ENCODE data around the gene SAXO2.
"Not testable (repeated sequence)": the region's sequence is repeated elsewhere in the genome, so short reads cannot be mapped to it uniquely, and the experiment has no call there.

Gene SAXO2

DNA sequence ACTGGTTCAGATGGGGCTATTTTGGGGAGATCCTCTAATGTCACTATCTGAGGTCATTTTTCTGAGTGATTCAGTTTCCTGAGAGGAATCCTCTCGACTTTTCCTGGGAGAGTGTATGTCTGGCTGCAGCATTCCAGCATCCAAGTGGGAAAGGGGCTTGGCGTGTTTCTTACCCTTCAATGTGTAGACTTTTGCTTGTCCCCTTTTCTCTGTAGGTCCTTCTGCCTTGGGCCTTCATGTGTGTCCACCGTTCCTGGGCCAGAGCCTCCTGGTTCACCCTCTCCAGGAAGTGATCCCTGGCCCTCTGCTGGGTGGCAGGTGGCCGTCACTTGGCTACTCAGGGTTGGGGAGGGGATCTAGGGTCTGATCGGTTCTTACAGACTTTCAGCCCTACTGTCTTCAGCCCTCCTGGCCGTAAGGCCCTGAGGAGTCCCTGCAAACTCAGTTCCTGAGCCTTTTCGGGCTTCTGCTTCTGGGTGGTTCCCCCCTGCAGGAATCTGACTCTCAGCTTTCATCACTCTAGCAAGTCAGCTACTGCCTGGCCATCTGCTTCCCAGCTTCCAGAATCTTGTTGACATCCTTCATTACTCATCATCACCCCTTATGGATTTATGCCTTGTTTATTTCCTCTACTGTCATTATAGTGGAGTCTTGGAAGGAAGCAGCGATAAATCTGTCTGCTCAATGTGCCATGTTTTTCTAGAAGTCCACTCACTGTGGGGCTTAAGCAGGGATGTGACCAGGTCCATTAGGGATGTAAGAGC, 50.1 kb downstream of the SAXO2 start:
- TF ChIP-seq, protein P1, sequence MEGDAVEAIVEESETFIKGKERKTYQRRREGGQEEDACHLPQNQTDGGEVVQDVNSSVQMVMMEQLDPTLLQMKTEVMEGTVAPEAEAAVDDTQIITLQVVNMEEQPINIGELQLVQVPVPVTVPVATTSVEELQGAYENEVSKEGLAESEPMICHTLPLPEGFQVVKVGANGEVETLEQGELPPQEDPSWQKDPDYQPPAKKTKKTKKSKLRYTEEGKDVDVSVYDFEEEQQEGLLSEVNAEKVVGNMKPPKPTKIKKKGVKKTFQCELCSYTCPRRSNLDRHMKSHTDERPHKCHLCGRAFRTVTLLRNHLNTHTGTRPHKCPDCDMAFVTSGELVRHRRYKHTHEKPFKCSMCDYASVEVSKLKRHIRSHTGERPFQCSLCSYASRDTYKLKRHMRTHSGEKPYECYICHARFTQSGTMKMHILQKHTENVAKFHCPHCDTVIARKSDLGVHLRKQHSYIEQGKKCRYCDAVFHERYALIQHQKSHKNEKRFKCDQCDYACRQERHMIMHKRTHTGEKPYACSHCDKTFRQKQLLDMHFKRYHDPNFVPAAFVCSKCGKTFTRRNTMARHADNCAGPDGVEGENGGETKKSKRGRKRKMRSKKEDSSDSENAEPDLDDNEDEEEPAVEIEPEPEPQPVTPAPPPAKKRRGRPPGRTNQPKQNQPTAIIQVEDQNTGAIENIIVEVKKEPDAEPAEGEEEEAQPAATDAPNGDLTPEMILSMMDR (IDR thresholded peaks at IDR 0.05; ENCODE audit: extremely low read depth, missing control alignments) = no peak
- no peak for DNase-seq (ENCODE audit: low spot score)

DNA sequence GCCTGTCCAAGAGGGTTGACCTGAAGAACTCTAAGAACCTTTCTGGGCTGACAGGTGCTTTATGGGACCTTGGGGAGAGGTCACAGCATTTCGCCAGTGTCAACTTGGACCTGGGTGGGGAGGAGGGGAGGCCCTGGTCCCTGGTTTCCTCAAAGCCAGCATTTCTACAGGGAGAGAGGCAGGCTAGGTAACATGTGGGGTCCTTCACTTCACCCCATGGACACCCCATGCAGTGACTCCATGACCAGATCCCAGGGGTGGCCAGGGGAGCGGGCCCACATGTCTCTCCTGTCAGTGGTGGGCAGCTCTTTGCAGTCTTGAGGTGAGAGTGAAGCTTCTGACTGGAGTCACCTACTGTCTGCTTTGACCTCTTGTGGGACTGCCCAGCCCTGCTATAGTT, 50.8 kb downstream of the SAXO2 start:
- no peak for DNase-seq (ENCODE audit: low spot score)
- TF ChIP-seq, protein P1 (IDR thresholded peaks at IDR 0.05; ENCODE audit: extremely low read depth, missing control alignments) = no peak

GRCh38 chr15:82313951-82314768, 51.5 kb downstream of the SAXO2 start:
- DNase-seq (ENCODE audit: low spot score) = not testable (repeated sequence)

DNA sequence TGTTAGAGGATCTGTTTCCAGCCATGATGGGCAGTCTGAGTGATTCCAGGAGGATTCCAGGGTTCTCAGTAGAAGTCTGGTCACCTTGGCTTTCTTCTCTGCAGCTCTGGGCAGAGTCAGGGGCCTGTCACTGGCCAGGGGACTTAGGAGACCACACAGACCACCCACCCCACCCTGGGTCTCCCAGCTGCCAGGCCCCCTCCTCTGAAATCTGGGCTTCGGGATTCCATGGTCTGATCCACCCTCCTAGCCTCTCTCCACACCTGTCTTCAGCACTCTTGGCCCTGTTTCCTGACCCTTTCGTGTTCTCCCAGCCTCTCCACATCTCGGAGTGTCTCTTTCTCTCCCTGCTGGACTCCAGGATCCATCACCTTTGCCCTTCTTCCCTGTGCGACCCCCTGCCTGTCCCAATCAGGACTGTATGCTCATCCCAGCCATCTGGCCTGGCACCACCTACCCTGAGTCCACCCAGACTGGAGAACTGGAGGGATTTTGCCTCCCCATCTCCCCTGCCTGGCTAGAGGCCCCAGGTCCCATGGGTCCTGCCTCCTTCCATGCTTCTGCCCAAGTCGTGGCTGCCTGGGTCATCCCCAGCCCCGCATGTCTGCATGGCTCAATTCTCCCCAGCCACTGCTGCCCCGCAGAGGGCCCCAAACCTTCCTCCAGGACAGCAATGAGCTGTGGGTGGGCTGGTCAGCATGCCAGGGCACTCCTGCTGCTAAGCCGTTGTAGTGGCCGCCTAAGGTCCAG, 52.3 kb downstream of the SAXO2 start:
- TF ChIP-seq, protein P1 (IDR thresholded peaks at IDR 0.05; ENCODE audit: extremely low read depth, missing control alignments) = no peak
- no peak for DNase-seq (ENCODE audit: low spot score)

- TF ChIP-seq, protein P1 (IDR thresholded peaks at IDR 0.05; ENCODE audit: extremely low read depth, missing control alignments) = no peak
- DNase-seq (ENCODE audit: low spot score) = no peak
These were observed 53.1 kb downstream of the SAXO2 start for GRCh38 chr15:82315519-82316246.

- DNase-seq (ENCODE audit: low spot score) = not testable (repeated sequence)
These were observed 53.9 kb downstream of the SAXO2 start for GRCh38 chr15:82316247-82317090.

DNA sequence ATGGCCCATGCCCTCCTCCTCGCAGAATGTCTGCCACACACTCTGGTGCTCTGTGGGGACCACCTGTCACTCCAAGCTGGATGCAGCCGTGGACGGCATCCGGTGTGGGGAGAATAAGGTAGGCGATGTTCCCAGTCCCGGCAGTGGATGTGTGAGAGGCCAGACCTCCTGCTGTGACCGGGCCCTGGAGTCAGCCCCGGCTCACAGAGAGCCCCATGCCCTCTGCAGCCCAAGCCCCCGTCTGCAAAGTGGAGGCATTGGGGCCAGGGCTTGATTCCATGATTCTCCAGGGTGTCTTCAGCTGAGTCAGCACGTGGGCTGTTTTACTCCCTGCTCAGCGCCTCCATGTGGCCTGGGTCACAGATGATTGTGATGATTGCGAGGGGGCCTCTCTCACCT, 54.5 kb downstream of the SAXO2 start:
- no peak for DNase-seq (ENCODE audit: low spot score)
- TF ChIP-seq, protein P1 (IDR thresholded peaks at IDR 0.05; ENCODE audit: extremely low read depth, missing control alignments) = no peak

DNA sequence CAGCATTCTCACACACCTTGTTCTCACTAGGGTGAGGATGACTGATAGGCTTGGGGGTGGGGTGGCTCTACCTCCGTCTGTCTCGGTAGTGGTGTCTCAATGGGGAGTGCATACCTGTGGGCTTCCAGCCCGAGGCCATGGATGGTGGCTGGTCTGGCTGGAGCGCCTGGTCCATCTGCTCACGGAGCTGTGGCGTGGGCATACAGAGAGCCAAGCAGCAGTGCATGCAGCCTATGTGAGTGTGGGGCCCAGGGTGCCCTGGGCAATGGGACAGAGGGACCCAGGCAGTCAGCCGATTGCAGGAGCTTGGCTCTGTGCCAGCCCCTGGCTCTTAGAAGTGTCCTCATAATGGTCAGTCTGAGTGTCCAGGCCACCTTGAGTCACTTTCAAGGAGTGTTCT, 54.9 kb downstream of the SAXO2 start:
- DNase-seq (ENCODE audit: low spot score) = not testable (repeated sequence)

- not testable (repeated sequence) for DNase-seq (ENCODE audit: low spot score)
These were observed 55.7 kb downstream of the SAXO2 start for GRCh38 chr15:82318281-82318680.

DNA sequence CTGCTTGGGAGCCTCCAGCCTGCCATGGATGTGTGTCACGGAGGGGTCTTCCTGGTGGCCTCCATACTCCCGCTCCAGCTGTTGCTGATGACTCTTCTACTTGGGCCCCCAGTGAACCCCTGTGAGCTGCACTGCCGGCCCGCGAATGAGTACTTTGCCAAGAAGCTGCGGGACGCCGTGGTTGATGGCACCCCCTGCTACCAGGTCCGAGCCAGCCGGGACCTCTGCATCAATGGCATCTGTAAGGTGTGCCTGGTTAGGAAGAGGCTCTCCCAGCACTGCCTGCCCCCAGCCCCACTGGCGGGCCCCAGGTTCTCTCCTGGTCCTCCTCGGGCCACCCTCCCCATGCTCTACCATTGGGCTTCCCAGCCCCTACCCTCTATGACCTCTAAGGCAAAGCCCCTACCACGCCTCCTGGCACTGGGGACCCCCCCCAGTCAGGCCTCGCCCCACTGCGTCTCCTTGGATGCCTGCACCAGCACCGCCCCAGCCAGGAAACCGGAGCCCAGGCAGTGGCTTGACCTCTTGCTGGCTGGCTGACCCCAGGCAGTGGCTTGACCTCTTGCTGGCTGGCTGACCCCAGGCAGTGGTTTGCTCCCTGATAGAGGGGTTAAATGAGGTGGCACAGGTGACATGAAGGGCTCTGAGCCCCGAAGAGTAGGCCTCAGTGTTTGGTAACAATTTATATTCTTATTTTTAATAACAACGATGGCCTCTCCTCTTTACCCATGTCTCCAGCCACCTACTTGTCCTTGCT, 57.1 kb downstream of the SAXO2 start:
- not testable (repeated sequence) for DNase-seq (ENCODE audit: low spot score)

DNA sequence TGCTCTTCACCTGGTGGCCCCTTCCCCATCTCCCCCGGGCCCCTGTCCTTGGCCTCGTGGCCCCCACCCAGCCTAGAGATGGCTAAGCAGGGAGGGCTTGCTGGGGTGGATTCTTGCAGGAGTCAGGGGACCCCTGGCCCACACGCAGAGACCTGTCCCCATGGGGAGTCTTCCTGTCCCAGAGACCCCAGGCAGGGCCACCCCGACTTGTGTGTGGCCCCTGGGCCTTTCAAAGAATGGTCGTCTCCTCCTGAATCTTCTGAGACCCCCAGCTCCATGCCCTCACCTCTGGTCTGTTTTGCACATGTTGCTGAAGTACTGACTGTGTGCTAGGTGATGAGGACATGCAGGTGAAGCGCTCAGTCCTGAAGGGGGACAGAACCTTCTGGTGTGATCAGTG, 58.2 kb downstream of the SAXO2 start:
- not testable (repeated sequence) for DNase-seq (ENCODE audit: low spot score)

Data from GM20000 (cell line).